ENCODE measurements around the gene ODAD3.
A peak's percentile ranks its signal among the peaks of the same experiment; 100 is the strongest.

DNA sequence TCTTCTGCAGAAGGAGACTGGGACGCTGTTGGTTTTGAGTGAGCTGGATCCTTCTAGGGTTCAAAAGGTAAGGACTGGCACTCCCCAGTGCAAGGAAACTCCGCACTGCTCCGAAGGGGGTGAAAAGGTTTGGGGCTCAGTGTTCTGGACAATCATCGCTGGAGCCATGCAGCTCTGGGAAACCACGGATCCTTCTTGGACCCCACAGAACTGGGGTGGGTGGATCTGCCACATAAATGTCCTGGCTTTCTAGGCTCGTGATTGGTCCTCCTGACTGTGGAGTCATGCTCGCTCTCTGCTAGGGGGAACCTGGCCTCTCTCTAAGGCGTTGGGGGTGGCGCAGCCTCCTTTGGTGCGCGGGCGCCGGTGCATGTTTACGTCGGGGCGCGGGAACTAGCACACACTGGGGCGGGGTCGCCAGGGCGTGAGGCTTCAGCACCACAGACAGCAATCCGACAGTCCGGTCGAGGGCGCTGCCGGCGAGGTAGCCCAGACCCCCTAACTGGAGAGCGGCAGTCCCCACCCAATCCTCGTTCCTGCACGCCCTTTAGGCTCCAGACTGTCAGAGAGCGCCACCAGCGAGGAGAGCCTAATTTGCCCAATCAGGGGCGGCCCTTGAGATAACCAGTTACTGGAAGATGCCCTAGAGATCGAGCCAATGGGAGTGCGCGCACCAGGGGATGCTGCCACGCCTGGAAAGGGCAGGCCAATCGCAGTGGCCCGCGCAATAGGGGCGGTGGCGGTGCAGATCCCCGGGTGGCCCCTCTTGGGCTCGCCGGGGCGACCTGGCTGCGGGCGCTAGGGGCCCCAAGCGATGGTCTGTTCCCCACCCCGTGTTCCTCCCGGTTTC is 46.8 kb upstream of the ODAD3 start:
- TF ChIP-seq EZH2phosphoT487 (IDR thresholded peaks at IDR 0.05; ENCODE audit: insufficient read depth, low read depth) (peak; percentile 78), EZH2 (IDR thresholded peaks at IDR 0.05; ENCODE audit: insufficient read depth, poor library complexity, severe bottlenecking) (no peak)
